Activated CD4-positive, alpha-beta memory T cell treated with anti-CD3 and anti-CD28 coated beads for 36 hours (primary cell): ENCODE data around the gene GID8. TPM values are rescaled to one million over a fixed set of nuclear protein-coding genes. Genes with fewer than 3 reads are reported as not detected.

Experiments used
- CTCF ChIA-PET: fragments of 350-600 bp; sonication (Branson Sonifier 250); formaldehyde crosslinking; loops from one replicate; lab custom pipeline; 2021; ENCODE audit warnings: antibody characterized with exemption, inconsistent platforms; lab: Charles Lee
- POLR2A ChIA-PET: fragments of 350-600 bp; sonication (Branson Sonifier 250); formaldehyde crosslinking; loops from one replicate; lab custom pipeline; 2021; ENCODE audit warnings: antibody characterized with exemption; lab: Charles Lee
- DNase-seq: peaks from one replicate; pipeline ENCODE4 v3.0.0-alpha.2; 2020
- H3K27ac Mint-ChIP-seq: one replicate; pipeline ENCODE4 v1.8.0; 2021; ENCODE audit warnings: mixed read lengths
- H3K27me3 Mint-ChIP-seq: one replicate; pipeline ENCODE4 v1.8.0; 2021; ENCODE audit warnings: mixed read lengths
- H3K36me3 Mint-ChIP-seq: one replicate; pipeline ENCODE4 v1.8.0; 2021; ENCODE audit warnings: mixed read lengths
- H3K4me1 Mint-ChIP-seq: one replicate; pipeline ENCODE4 v1.8.0; 2021; ENCODE audit warnings: low read depth, mixed read lengths
- H3K4me3 Mint-ChIP-seq: one replicate; pipeline ENCODE4 v1.8.0; 2021; ENCODE audit warnings: mild to moderate bottlenecking, mixed read lengths
- H3K9me3 Mint-ChIP-seq: one replicate; pipeline ENCODE4 v1.8.0; 2021; ENCODE audit warnings: mixed read lengths
- intact Hi-C: fragments of 100-400 bp; cut with micrococcal nuclease; formaldehyde crosslinking; loops from one replicate; pipeline ENCODE4 v1.15.1; 2023
- total RNA-seq, 2 experiments: library from RNA; stranded (reverse); gene quantifications; one replicate each; pipeline ENCODE4 v1.2.3, GENCODE V29; 2021

GID8 gene
- total RNA-seq, 2 experiments from 2014 or later: 33.9 to 34.8 TPM

- POLR2A ChIA-PET: interaction anchor here (0.8 to 1.2 kb wide), 3 partner anchors 8 to 35 kb away, joined by 3 to 7 read pairs (median 4); partner anchors contain the start of gene DIDO1
- Mint-ChIP-seq H3K9me3 (no peaks in the 10 kb centered on the region), H3K27me3 (no peaks in the 10 kb centered on the region), H3K36me3 (peaks cover 14% of the 10 kb centered on the region), H3K4me1 (peaks cover 38% of the 10 kb centered on the region), H3K4me3 (no peak overlapping the region), H3K27ac (no peak overlapping the region)
- DNase-seq: no peak
- intact Hi-C loops: no loop called here
- CTCF ChIA-PET: interaction anchor here (0.6 to 2.3 kb wide), 4 partner anchors 15 to 34 kb away, joined by 3 to 15 read pairs (median 3); no protein-coding TSS in a partner anchor
These were observed 4.0 kb upstream of the GID8 start for GRCh38 chr20:62933966-62934365.

GRCh38 chr20:62935204-62935967, 2.6 kb upstream of the GID8 start:
- Mint-ChIP-seq H3K27me3 (no peaks in the 10 kb centered on the region), H3K4me3 (no peak overlapping the region), H3K4me1 (peaks cover 41% of the 10 kb centered on the region), H3K36me3 (peaks cover 16% of the 10 kb centered on the region), H3K27ac (no peak overlapping the region), H3K9me3 (no peaks in the 10 kb centered on the region)
- intact Hi-C loops: loop anchor here (5.0 kb wide), 2 partner anchors 38 to 138 kb away; partner anchors contain the start of gene MRGBP
- DNase-seq: no peak
- CTCF ChIA-PET: interaction anchor here (0.5 to 4.0 kb wide), 8 partner anchors 9 to 127 kb away, joined by 3 to 27 read pairs (median 4); partner anchors contain the start of gene DIDO1
- POLR2A ChIA-PET: interaction anchor here (0.9 to 1.5 kb wide), 4 partner anchors 9 to 17 kb away, joined by 3 to 7 read pairs (median 4); partner anchors contain the start of gene DIDO1

- Mint-ChIP-seq H3K27me3 (no peaks in the 10 kb centered on the region), H3K4me3 (no peak overlapping the region), H3K36me3 (peaks cover 16% of the 10 kb centered on the region), H3K4me1 (peaks cover 40% of the 10 kb centered on the region), H3K9me3 (no peaks in the 10 kb centered on the region), H3K27ac (no peak overlapping the region)
- POLR2A ChIA-PET: interaction anchor here (0.9 to 4.0 kb wide), 6 partner anchors 9 to 32 kb away, joined by 3 to 36 read pairs (median 4); partner anchors contain the start of gene DIDO1
- no peak for DNase-seq
- CTCF ChIA-PET: interaction anchor here (0.5 to 4.0 kb wide), 9 partner anchors 8 to 128 kb away, joined by 3 to 27 read pairs (median 8); partner anchors contain the start of gene DIDO1
- intact Hi-C loops: loop anchor here (5.0 kb wide), 2 partner anchors 39 to 139 kb away; partner anchors contain the start of gene MRGBP
These were observed 1.9 kb upstream of the GID8 start for GRCh38 chr20:62935968-62936585.

GRCh38 chr20:62937268-62938104, 461 bp upstream of the GID8 start:
- Mint-ChIP-seq H3K4me3 (no peak overlapping the region), H3K9me3 (no peaks in the 10 kb centered on the region), H3K4me1 (peaks cover 38% of the 10 kb centered on the region), H3K27me3 (no peaks in the 10 kb centered on the region), H3K36me3 (peaks cover 26% of the 10 kb centered on the region), H3K27ac (peak overlapping the region; percentile 96)
- peak; percentile 98 for DNase-seq
- POLR2A ChIA-PET: interaction anchor here (0.5 to 4.0 kb wide), 9 partner anchors 11 to 584 kb away, joined by 3 to 36 read pairs (median 4); partner anchors contain the start of genes DIDO1 and TCFL5
- intact Hi-C loops: loop anchor here (1.0 to 5.0 kb wide), 5 partner anchors 8 to 140 kb away; partner anchors contain the start of gene MRGBP
- CTCF ChIA-PET: interaction anchor here (1.0 to 4.0 kb wide), 9 partner anchors 9 to 129 kb away, joined by 3 to 27 read pairs (median 5); no protein-coding TSS in a partner anchor

DNA sequence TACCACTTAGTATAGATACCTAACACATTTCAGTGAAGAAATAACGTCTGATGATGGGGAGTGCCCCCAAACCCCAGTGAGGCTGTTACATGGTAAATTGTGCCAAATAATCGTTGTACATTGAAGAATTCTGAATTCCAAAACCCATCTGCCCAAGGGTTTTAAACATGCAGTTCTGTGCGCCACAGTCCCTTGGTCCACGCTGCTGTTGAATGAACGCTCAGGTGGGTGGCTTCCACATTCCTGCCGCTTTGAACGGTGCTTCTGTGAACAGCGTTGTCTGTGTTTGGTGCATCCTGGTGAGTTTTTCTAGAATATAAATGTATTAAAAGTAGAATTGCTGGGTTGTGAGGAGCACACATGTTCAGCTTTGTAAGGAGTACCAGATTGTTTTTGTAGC, 2.9 kb downstream of the GID8 start:
- H3K4me3 Mint-ChIP-seq: no peak overlapping the region
- peaks cover 28% of the 10 kb centered on the region for H3K4me1 Mint-ChIP-seq
- H3K27ac Mint-ChIP-seq: no peak overlapping the region
- intact Hi-C loops: no loop called here
- ChIA-PET POLR2A (no interaction called here), CTCF (no interaction called here)
- no peaks in the 10 kb centered on the region for H3K27me3 Mint-ChIP-seq
- no peaks in the 10 kb centered on the region for H3K9me3 Mint-ChIP-seq
- DNase-seq: no peak
- peaks cover 39% of the 10 kb centered on the region for H3K36me3 Mint-ChIP-seq

DNA sequence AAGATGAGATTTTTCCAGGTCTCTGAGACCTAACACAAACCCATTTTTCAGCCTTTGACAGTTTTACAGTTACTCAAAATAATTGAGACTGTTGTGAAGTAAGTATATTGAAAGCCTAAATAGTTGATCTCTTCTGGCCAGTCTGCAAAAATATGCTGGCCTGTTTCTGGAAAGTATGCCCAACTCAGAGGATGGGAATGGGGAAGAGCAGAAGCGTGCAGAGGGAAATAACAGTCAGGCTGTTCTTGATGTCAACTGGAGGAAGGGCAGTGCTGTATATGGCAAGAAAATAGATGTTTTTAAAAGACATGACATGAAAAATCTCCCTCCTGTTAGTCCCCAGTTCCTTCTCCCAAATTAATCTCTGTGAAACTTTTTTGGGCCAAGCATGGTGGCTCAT, 3.8 kb downstream of the GID8 start:
- Mint-ChIP-seq H3K27ac (peak overlapping the region; percentile 38), H3K36me3 (peaks cover 38% of the 10 kb centered on the region), H3K4me3 (no peak overlapping the region), H3K27me3 (no peaks in the 10 kb centered on the region), H3K9me3 (no peaks in the 10 kb centered on the region), H3K4me1 (peaks cover 26% of the 10 kb centered on the region)
- no peak for DNase-seq
- intact Hi-C loops: no loop called here
- POLR2A ChIA-PET: no interaction called here
- CTCF ChIA-PET: interaction anchor here (0.6 kb wide), 1 partner anchor 133 kb away, joined by 3 read pairs; no protein-coding TSS in a partner anchor

DNA sequence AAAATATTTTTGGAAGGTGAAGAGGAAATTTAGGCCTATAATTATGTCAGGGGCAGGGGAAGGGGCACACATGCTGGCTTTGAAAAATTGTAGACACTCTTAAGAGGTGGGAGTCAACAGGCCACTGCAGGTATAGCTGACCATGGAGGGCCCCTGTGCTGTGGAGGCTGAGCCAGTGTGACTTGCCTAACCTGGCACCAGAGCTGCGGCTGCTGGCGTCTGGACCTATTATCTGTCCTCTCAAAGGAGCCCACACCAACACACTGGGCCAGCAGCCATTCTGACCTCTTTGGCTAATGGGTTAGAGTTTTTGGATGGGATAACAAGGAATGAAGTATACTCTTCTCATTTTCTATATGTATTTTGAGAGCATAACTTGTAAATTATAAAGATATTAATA, 4.5 kb downstream of the GID8 start:
- no peak for DNase-seq
- intact Hi-C loops: no loop called here
- CTCF ChIA-PET: no interaction called here
- Mint-ChIP-seq H3K27ac (no peak overlapping the region), H3K4me1 (peaks cover 24% of the 10 kb centered on the region), H3K27me3 (no peaks in the 10 kb centered on the region), H3K36me3 (peaks cover 37% of the 10 kb centered on the region), H3K9me3 (no peaks in the 10 kb centered on the region), H3K4me3 (no peak overlapping the region)
- POLR2A ChIA-PET: no interaction called here

- ChIA-PET CTCF (no interaction called here), POLR2A (no interaction called here)
- Mint-ChIP-seq H3K27ac (no peak overlapping the region), H3K4me1 (peaks cover 24% of the 10 kb centered on the region), H3K9me3 (no peaks in the 10 kb centered on the region), H3K27me3 (no peaks in the 10 kb centered on the region), H3K36me3 (peaks cover 44% of the 10 kb centered on the region), H3K4me3 (no peak overlapping the region)
- no peak for DNase-seq
- intact Hi-C loops: no loop called here
These were observed 5.4 kb downstream of the GID8 start for GRCh38 chr20:62943396-62943795.

- H3K27ac Mint-ChIP-seq: no peak overlapping the region
- ChIA-PET CTCF (interaction anchor here (0.6 kb wide), 1 partner anchor 24 kb away, joined by 4 read pairs; no protein-coding TSS in a partner anchor), POLR2A (no interaction called here)
- peaks cover 49% of the 10 kb centered on the region for H3K36me3 Mint-ChIP-seq
- H3K9me3 Mint-ChIP-seq: peaks cover 4% of the 10 kb centered on the region
- no peak overlapping the region for H3K4me3 Mint-ChIP-seq
- DNase-seq: no peak
- H3K4me1 Mint-ChIP-seq: peaks cover 21% of the 10 kb centered on the region
- intact Hi-C loops: no loop called here
- no peaks in the 10 kb centered on the region for H3K27me3 Mint-ChIP-seq
These were observed 6.2 kb downstream of the GID8 start for GRCh38 chr20:62944184-62944583.

- ChIA-PET POLR2A (no interaction called here), CTCF (interaction anchor here (0.6 kb wide), 1 partner anchor 25 kb away, joined by 4 read pairs; no protein-coding TSS in a partner anchor)
- H3K36me3 Mint-ChIP-seq: peaks cover 50% of the 10 kb centered on the region
- H3K4me3 Mint-ChIP-seq: no peak overlapping the region
- H3K4me1 Mint-ChIP-seq: peaks cover 15% of the 10 kb centered on the region
- H3K9me3 Mint-ChIP-seq: peaks cover 6% of the 10 kb centered on the region
- no peak for DNase-seq
- no peak overlapping the region for H3K27ac Mint-ChIP-seq
- intact Hi-C loops: no loop called here
- H3K27me3 Mint-ChIP-seq: no peaks in the 10 kb centered on the region
These were observed 6.8 kb downstream of the GID8 start for GRCh38 chr20:62944746-62945145.

- no peak for DNase-seq
- CTCF ChIA-PET: no interaction called here
- POLR2A ChIA-PET: no interaction called here
These were observed 7.9 kb downstream of the GID8 start for GRCh38 chr20:62945771-62946339.

More at GRCh38 chr20:62945771-62946339, 7.9 kb downstream of the GID8 start:
- Mint-ChIP-seq H3K27ac (no peak overlapping the region), H3K4me1 (peaks cover 8% of the 10 kb centered on the region), H3K27me3 (no peaks in the 10 kb centered on the region), H3K4me3 (no peak overlapping the region), H3K36me3 (peaks cover 51% of the 10 kb centered on the region), H3K9me3 (peaks cover 6% of the 10 kb centered on the region)
- intact Hi-C loops: no loop called here
